Measurements from ENCODE around the gene PRKAG2.

The PRKAG2 gene

DNA sequence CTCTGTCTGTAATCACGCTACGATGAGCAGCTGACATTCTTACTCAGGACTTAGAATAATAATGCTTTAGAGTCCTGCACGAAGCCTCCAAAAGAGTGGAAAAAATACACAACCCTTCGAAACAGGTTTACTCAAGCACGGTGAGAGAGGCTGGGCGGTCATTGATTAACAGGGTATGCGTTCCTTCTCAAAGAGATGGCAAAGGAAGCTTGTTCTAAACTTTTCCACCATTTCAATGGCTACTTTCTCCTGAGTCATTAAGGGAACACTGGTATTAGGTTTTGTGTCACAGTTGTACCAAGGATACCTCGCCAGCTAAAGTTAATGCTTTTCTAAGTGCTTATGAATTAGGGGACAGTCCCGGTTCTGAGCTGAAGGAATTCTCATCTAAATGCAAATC lies 215.3 kb downstream of the PRKAG2 start:
- Histone ChIP-seq H3K9me3 (ENCODE audit: control insufficient read depth, low read length) (no peaks in the 10 kb centered on the region), H3K27me3 (ENCODE audit: control insufficient read depth, insufficient read depth, low read length, poor library complexity, severe bottlenecking) (no peaks in the 10 kb centered on the region), H3K4me1 (ENCODE audit: control insufficient read depth, insufficient read depth, low read length) (no peaks in the 10 kb centered on the region), H3K4me3 (ENCODE audit: insufficient read depth, low read depth, low read length) (no peak overlapping the region), H3K36me3 (ENCODE audit: control insufficient read depth, insufficient read depth, low read length) (no peaks in the 10 kb centered on the region), H3K27ac (ENCODE audit: insufficient read depth, low read depth, low read length, poor library complexity, severe bottlenecking) (no peak overlapping the region)
- WGBS, 2 experiments = 92 to 93% methylated on average over 9 of the region's 9 CpGs

- Histone ChIP-seq H3K36me3 (ENCODE audit: control insufficient read depth, insufficient read depth, low read length) (no peaks in the 10 kb centered on the region), H3K27me3 (ENCODE audit: control insufficient read depth, insufficient read depth, low read length, poor library complexity, severe bottlenecking) (no peaks in the 10 kb centered on the region), H3K4me1 (ENCODE audit: control insufficient read depth, insufficient read depth, low read length) (no peaks in the 10 kb centered on the region), H3K9me3 (ENCODE audit: control insufficient read depth, low read length) (no peaks in the 10 kb centered on the region), H3K27ac (ENCODE audit: insufficient read depth, low read depth, low read length, poor library complexity, severe bottlenecking) (no peak overlapping the region), H3K4me3 (ENCODE audit: insufficient read depth, low read depth, low read length) (no peak overlapping the region)
- WGBS, 2 experiments = 95% methylated on average over 3 to 5 of the region's 5 CpGs
Measured at GRCh38 chr7:151660141-151660540, 216.8 kb downstream of the PRKAG2 start.

GRCh38 chr7:151659219-151659618 lies 217.7 kb downstream of the PRKAG2 start:
- Histone ChIP-seq H3K27me3 (ENCODE audit: control insufficient read depth, insufficient read depth, low read length, poor library complexity, severe bottlenecking) (no peaks in the 10 kb centered on the region), H3K4me1 (ENCODE audit: control insufficient read depth, insufficient read depth, low read length) (no peaks in the 10 kb centered on the region), H3K27ac (ENCODE audit: insufficient read depth, low read depth, low read length, poor library complexity, severe bottlenecking) (no peak overlapping the region), H3K36me3 (ENCODE audit: control insufficient read depth, insufficient read depth, low read length) (no peaks in the 10 kb centered on the region), H3K9me3 (ENCODE audit: control insufficient read depth, low read length) (no peaks in the 10 kb centered on the region), H3K4me3 (ENCODE audit: insufficient read depth, low read depth, low read length) (no peak overlapping the region)
- WGBS, 2 experiments = 94 to 95% methylated on average over 4 of the region's 4 CpGs

DNA sequence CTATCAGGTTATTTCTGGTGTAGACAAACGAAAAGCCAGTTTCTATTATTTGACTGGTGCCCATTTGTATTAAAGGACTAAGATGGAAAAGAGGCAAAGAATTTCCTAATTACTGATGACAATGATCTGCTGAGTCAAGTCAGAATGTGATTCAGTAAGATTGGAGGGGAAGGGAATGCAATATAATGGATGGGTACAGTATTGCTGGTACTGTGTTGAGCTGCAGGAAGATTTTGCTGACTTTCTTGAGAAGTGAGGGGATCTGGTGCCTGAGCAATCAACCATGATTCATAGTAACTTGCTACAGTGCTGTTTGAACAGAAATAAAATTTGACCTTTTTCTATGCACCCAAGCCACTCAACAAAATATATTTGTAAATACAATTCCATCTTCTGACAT lies 218.1 kb downstream of the PRKAG2 start:
- Histone ChIP-seq H3K9me3 (ENCODE audit: control insufficient read depth, low read length) (no peaks in the 10 kb centered on the region), H3K27ac (ENCODE audit: insufficient read depth, low read depth, low read length, poor library complexity, severe bottlenecking) (no peak overlapping the region), H3K4me1 (ENCODE audit: control insufficient read depth, insufficient read depth, low read length) (no peaks in the 10 kb centered on the region), H3K27me3 (ENCODE audit: control insufficient read depth, insufficient read depth, low read length, poor library complexity, severe bottlenecking) (no peaks in the 10 kb centered on the region), H3K36me3 (ENCODE audit: control insufficient read depth, insufficient read depth, low read length) (no peaks in the 10 kb centered on the region), H3K4me3 (ENCODE audit: insufficient read depth, low read depth, low read length) (no peak overlapping the region)
- WGBS, 2 experiments = 88 to 89% methylated on average over 1 of the region's 1 CpG

DNA sequence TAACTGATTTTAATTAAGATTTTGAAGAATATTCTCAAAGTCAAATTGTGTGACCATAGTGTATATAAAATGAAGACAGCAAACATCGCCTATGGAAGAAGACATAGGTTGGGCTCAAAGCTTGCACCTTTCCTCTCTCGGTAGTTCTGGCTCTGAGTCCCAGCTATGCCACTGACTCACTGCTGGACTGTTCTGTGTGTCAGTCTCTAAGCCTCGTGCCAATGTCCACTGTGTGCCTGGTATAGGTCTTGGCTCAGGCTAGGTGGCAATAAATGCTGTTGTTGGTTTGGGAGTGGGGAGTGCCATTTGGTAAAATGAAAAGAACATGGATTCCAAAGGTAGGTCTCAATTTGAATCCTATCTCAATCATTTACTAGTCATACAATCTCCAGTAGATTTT lies 219.7 kb downstream of the PRKAG2 start:
- H3K36me3 ChIP-seq (ENCODE audit: control insufficient read depth, insufficient read depth, low read length) = no peaks in the 10 kb centered on the region
- 92 to 97% methylated on average over 3 of the region's 3 CpGs for WGBS, 2 experiments
- no peaks in the 10 kb centered on the region for H3K9me3 ChIP-seq (ENCODE audit: control insufficient read depth, low read length)
- H3K4me3 ChIP-seq (ENCODE audit: insufficient read depth, low read depth, low read length) = no peak overlapping the region
- no peak overlapping the region for H3K27ac ChIP-seq (ENCODE audit: insufficient read depth, low read depth, low read length, poor library complexity, severe bottlenecking)
- no peaks in the 10 kb centered on the region for H3K27me3 ChIP-seq (ENCODE audit: control insufficient read depth, insufficient read depth, low read length, poor library complexity, severe bottlenecking)
- H3K4me1 ChIP-seq (ENCODE audit: control insufficient read depth, insufficient read depth, low read length) = no peaks in the 10 kb centered on the region

GRCh38 chr7:151655555-151655954 lies 221.4 kb downstream of the PRKAG2 start:
- Histone ChIP-seq H3K4me1 (ENCODE audit: control insufficient read depth, insufficient read depth, low read length) (no peaks in the 10 kb centered on the region), H3K27me3 (ENCODE audit: control insufficient read depth, insufficient read depth, low read length, poor library complexity, severe bottlenecking) (no peaks in the 10 kb centered on the region), H3K4me3 (ENCODE audit: insufficient read depth, low read depth, low read length) (no peak overlapping the region), H3K9me3 (ENCODE audit: control insufficient read depth, low read length) (no peaks in the 10 kb centered on the region), H3K36me3 (ENCODE audit: control insufficient read depth, insufficient read depth, low read length) (no peaks in the 10 kb centered on the region), H3K27ac (ENCODE audit: insufficient read depth, low read depth, low read length, poor library complexity, severe bottlenecking) (no peak overlapping the region)
- 91 to 97% methylated on average over 3 of the region's 3 CpGs for WGBS, 2 experiments

DNA sequence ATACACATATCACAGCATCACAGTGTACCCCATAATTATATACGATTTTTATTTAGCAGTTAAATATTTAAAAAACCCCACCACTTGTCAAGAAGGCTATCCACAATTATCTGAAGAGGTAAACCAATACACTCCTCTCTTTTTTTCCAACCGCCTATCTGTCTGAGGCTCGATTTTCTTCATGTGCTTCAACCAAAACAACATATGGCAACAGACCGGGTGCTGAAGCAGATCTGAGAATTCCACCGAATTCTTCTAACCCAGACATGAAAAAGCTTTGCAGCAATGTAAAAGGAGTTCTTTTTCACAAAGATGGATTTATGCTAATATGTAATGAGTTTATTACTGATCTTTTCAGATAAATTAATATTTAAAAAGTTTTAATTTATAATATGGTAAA lies 224.8 kb downstream of the PRKAG2 start:
- Histone ChIP-seq H3K27me3 (ENCODE audit: control insufficient read depth, insufficient read depth, low read length, poor library complexity, severe bottlenecking) (no peaks in the 10 kb centered on the region), H3K4me3 (ENCODE audit: insufficient read depth, low read depth, low read length) (no peak overlapping the region), H3K4me1 (ENCODE audit: control insufficient read depth, insufficient read depth, low read length) (no peaks in the 10 kb centered on the region), H3K9me3 (ENCODE audit: control insufficient read depth, low read length) (no peaks in the 10 kb centered on the region), H3K36me3 (ENCODE audit: control insufficient read depth, insufficient read depth, low read length) (no peaks in the 10 kb centered on the region), H3K27ac (ENCODE audit: insufficient read depth, low read depth, low read length, poor library complexity, severe bottlenecking) (no peak overlapping the region)
- 93 to 95% methylated on average over 5 of the region's 5 CpGs for WGBS, 2 experiments

DNA sequence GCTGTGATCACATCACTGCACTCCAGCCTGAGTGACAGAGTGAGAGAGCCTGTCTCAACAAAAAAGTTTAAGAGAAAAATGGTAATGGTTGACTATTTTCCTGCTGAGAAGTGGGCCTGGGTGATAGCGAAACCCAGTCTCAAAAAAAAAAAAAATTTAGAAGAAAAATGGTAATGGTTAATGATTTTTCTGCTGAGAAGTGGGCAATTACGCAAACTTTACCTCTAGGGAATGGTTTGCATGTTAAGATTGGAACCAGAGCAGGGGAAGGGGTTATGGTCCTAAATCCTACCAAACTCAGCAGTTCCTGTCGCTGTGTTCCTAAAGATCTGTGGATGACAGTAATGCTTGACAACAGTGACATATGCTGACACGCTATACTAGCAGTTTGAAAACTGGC lies 226.8 kb downstream of the PRKAG2 start:
- Histone ChIP-seq H3K9me3 (ENCODE audit: control insufficient read depth, low read length) (no peaks in the 10 kb centered on the region), H3K4me3 (ENCODE audit: insufficient read depth, low read depth, low read length) (no peak overlapping the region), H3K36me3 (ENCODE audit: control insufficient read depth, insufficient read depth, low read length) (no peaks in the 10 kb centered on the region), H3K27ac (ENCODE audit: insufficient read depth, low read depth, low read length, poor library complexity, severe bottlenecking) (no peak overlapping the region), H3K27me3 (ENCODE audit: control insufficient read depth, insufficient read depth, low read length, poor library complexity, severe bottlenecking) (no peaks in the 10 kb centered on the region), H3K4me1 (ENCODE audit: control insufficient read depth, insufficient read depth, low read length) (no peaks in the 10 kb centered on the region)
- 93% methylated on average over 4 of the region's 4 CpGs for WGBS, 2 experiments

DNA sequence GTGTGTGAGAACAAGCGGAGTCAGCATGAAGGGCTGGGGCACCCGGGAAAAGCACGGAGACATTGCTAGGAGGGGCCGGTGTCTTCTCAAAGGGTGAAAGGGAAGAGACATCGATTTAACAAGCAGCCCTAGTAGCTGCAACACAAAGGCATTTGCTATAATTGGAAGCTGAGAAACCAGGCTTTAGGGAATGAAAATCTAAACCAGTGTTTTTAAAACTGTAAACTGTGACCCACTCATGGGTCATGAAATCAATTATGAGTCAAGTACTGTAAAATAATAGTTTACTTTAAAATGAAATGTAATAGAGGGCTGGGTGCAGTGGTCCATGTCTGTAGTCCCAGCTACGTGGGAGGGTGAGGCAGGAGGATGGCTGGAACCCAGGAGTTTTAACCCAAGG lies 228.5 kb downstream of the PRKAG2 start:
- Histone ChIP-seq H3K9me3 (ENCODE audit: control insufficient read depth, low read length) (no peaks in the 10 kb centered on the region), H3K27me3 (ENCODE audit: control insufficient read depth, insufficient read depth, low read length, poor library complexity, severe bottlenecking) (no peaks in the 10 kb centered on the region)
- 86 to 90% methylated on average over 6 of the region's 6 CpGs for WGBS, 2 experiments

GRCh38 chr7:151647874-151648273 lies 229.0 kb downstream of the PRKAG2 start:
- Histone ChIP-seq H3K4me1 (ENCODE audit: control insufficient read depth, insufficient read depth, low read length) (no peaks in the 10 kb centered on the region), H3K4me3 (ENCODE audit: insufficient read depth, low read depth, low read length) (no peak overlapping the region), H3K27me3 (ENCODE audit: control insufficient read depth, insufficient read depth, low read length, poor library complexity, severe bottlenecking) (no peaks in the 10 kb centered on the region), H3K9me3 (ENCODE audit: control insufficient read depth, low read length) (no peaks in the 10 kb centered on the region), H3K36me3 (ENCODE audit: control insufficient read depth, insufficient read depth, low read length) (no peaks in the 10 kb centered on the region), H3K27ac (ENCODE audit: insufficient read depth, low read depth, low read length, poor library complexity, severe bottlenecking) (no peak overlapping the region)
- WGBS, 2 experiments = 94 to 97% methylated on average over 3 of the region's 3 CpGs

More for the DNA sequence above, 228.5 kb downstream of the PRKAG2 start:
- H3K36me3 ChIP-seq (ENCODE audit: control insufficient read depth, insufficient read depth, low read length) = no peaks in the 10 kb centered on the region
- no peak overlapping the region for H3K27ac ChIP-seq (ENCODE audit: insufficient read depth, low read depth, low read length, poor library complexity, severe bottlenecking)
- no peak overlapping the region for H3K4me3 ChIP-seq (ENCODE audit: insufficient read depth, low read depth, low read length)
- H3K4me1 ChIP-seq (ENCODE audit: control insufficient read depth, insufficient read depth, low read length) = no peaks in the 10 kb centered on the region

DNA sequence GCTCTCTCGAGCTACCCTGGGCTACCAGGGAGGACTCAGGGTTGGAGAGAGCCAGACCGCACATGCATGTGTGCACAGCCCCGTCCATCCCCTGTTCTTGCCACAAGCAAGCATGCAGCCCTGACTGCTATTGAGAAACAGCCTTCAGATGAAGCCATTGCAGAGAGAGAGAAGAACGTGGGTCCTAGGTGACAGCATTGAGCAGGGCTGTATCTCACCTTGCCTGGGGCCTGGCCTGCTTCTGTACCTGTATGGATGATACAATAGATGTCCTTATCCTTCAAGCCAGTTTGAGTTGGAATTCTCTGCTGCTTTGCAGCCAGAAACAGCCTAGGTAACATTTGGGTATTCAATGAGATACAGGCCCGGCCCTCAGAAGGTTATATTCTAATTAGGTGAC lies 229.9 kb downstream of the PRKAG2 start:
- H3K36me3 ChIP-seq (ENCODE audit: control insufficient read depth, insufficient read depth, low read length) = no peaks in the 10 kb centered on the region
- no peaks in the 10 kb centered on the region for H3K4me1 ChIP-seq (ENCODE audit: control insufficient read depth, insufficient read depth, low read length)
- no peaks in the 10 kb centered on the region for H3K9me3 ChIP-seq (ENCODE audit: control insufficient read depth, low read length)
- WGBS, 2 experiments = 82 to 84% methylated on average over 5 of the region's 5 CpGs
- H3K27ac ChIP-seq (ENCODE audit: insufficient read depth, low read depth, low read length, poor library complexity, severe bottlenecking) = no peak overlapping the region
- no peak overlapping the region for H3K4me3 ChIP-seq (ENCODE audit: insufficient read depth, low read depth, low read length)
- no peaks in the 10 kb centered on the region for H3K27me3 ChIP-seq (ENCODE audit: control insufficient read depth, insufficient read depth, low read length, poor library complexity, severe bottlenecking)

Data from ectodermal cell (in vitro differentiated cells).